Coronary artery (tissue), 2 donors: Measurements from ENCODE around the gene TFAP2A.

Experiments
- DNase-seq: peaks from one replicate; pipeline ENCODE4 v3.0.0-alpha.2; 2017; ENCODE audit warnings: low spot score
- H3K27ac ChIP-seq, 2 donors: fragments of 200-600 bp; sonication (generic); one replicate each; pipeline ENCODE4 v1.5.1; 2016 to 2019
- H3K4me3 ChIP-seq: fragments of 200-600 bp; sonication (generic); 2 replicates; pipeline ENCODE4 v1.5.1; 2016; ENCODE audit warnings: mild to moderate bottlenecking, moderate library complexity
- TF ChIP-seq, protein P1 (sequence below): fragments of 200-600 bp; sonication (generic); IDR thresholded peaks from one replicate; pipeline ENCODE4 v1.5.1; 2019; ENCODE audit warnings: antibody characterized with exemption

The TFAP2A gene

GRCh38 chr6:10453596-10453995 is 38.7 kb upstream of the TFAP2A start:
- H3K4me3 ChIP-seq = no peak overlapping the region
- H3K27ac ChIP-seq = no peak overlapping the region
- no peak for DNase-seq
- TF ChIP-seq, protein P1, sequence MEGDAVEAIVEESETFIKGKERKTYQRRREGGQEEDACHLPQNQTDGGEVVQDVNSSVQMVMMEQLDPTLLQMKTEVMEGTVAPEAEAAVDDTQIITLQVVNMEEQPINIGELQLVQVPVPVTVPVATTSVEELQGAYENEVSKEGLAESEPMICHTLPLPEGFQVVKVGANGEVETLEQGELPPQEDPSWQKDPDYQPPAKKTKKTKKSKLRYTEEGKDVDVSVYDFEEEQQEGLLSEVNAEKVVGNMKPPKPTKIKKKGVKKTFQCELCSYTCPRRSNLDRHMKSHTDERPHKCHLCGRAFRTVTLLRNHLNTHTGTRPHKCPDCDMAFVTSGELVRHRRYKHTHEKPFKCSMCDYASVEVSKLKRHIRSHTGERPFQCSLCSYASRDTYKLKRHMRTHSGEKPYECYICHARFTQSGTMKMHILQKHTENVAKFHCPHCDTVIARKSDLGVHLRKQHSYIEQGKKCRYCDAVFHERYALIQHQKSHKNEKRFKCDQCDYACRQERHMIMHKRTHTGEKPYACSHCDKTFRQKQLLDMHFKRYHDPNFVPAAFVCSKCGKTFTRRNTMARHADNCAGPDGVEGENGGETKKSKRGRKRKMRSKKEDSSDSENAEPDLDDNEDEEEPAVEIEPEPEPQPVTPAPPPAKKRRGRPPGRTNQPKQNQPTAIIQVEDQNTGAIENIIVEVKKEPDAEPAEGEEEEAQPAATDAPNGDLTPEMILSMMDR = no peak

DNA sequence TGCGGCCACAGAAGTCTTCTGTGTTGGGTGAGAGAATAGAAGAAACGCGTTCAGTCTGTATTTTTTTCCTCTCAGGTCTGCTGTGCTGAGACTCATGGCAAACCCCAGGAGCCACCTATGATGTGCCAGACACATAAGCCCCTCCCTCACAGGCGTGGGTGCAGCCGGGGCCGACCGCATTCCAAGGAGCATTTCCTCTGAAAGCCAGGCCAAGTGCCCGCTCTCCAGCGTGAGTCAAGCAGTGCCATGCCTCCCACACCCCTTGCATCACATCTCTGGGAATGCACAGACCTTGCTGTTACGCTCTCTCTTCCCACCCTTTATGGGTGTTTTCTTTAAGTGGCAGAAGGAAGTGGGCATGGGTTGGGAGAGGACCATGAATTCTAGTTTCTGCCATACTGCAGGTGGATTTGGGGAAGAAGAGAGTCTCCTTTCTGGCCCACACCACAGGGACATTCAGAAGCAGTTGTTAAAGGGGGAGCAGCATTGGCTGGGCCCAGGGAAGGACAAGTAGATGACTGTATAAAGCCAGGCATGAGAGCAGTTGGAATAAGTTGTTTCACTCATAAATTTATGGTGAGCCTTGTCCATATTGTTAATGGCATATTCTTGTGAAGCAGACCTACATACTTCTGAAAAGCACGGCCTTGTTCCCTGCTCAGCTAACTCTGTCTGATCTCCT is 37.1 kb upstream of the TFAP2A start:
- no peak for DNase-seq
- TF ChIP-seq, protein P1 = no peak
- Histone ChIP-seq H3K4me3 (no peak overlapping the region), H3K27ac (no peak overlapping the region)

DNA sequence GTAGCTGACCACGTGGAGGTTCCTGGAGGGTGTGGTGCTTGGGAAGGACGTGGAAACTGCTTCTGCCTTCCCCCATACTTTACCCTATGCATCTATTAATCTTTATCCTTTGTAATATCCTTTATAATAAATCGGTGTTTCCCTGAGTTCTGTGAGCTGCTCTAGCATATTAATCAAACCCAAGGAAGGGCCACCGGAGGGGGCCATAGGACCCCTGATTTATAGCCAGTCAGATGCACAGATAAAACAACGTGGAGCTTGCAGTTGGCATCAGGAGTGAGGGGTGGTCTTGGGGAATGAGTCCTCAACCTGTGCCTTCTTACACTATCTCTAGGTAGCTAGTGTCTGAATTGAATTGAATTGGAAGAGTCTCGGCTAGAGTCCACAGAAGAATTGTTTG is 36.5 kb upstream of the TFAP2A start:
- TF ChIP-seq, protein P1 = no peak
- DNase-seq = no peak
- H3K27ac ChIP-seq = no peak overlapping the region
- no peak overlapping the region for H3K4me3 ChIP-seq

DNA sequence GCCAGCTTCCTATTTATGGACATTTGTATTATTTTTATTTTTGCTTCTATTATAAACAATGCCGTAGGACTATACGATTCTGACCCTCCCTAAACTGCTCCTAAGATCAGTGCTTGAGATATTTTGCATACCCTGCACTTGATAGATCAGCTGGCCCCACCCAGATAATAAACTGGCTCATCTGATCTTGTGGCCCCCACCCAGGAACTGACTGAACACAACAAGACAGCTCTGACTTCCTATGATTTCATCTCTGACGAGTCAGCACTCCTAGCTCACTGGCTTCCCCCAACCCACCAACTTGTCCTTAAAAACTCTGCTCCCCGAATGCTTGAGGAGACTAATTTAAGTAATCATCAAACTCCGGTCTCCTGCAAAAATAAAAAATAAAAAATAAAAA is 34.9 kb upstream of the TFAP2A start:
- Histone ChIP-seq H3K27ac (no peak overlapping the region), H3K4me3 (no peak overlapping the region)
- TF ChIP-seq, protein P1 = no peak
- no peak for DNase-seq

- TF ChIP-seq, protein P1 = no peak
- Histone ChIP-seq H3K4me3 (no peak overlapping the region), H3K27ac (no peak overlapping the region)
- DNase-seq = no peak
Observed at GRCh38 chr6:10448096-10448495, 33.2 kb upstream of the TFAP2A start.

DNA sequence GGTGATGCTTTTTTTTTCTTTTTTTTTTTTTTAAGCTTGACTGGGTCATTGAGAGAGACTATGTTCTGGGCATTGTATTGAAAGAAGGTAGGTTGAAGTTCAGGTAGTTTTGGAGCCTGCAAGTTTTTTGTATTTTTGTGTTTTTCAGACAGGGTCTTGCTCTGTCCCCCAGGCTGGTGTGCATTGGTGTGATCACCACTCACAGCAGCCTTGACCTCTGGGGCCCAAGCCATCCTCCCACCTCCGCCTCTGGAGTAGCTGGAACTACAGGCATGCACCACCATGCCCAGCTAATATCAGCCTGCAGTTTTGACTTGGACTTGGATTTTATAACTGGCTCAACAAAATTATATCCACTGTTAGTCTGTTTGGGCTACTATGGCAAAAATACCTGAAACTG is 31.7 kb upstream of the TFAP2A start:
- TF ChIP-seq, protein P1 = no peak
- no peak for DNase-seq
- Histone ChIP-seq H3K27ac (no peak overlapping the region), H3K4me3 (no peak overlapping the region)

- H3K4me3 ChIP-seq = no peak overlapping the region
- H3K27ac ChIP-seq = no peak overlapping the region
- DNase-seq = no peak
- TF ChIP-seq, protein P1 = no peak
Observed at GRCh38 chr6:10441655-10442009, 26.8 kb upstream of the TFAP2A start.
